CD4-positive, alpha-beta T cell (primary cell): Measurements from ENCODE around the gene TEN1. TPM values are rescaled to one million over a fixed set of nuclear protein-coding genes. Genes with fewer than 3 reads are reported as not detected.

Experiments used
- ATAC-seq: fragments of 200-7000 bp; cut with Tn5 transposase; one replicate; pipeline ENCODE4 v1.10.0; 2022; ENCODE audit warnings: mild to moderate bottlenecking; ENCODE audit not compliant: poor library complexity
- CTCF ChIA-PET: fragments of 350-600 bp; sonication (Branson Sonifier 250); formaldehyde crosslinking; loops from one replicate; lab custom pipeline; 2021; ENCODE audit warnings: antibody characterized with exemption, inconsistent platforms; lab: Charles Lee
- POLR2A ChIA-PET: fragments of 350-600 bp; sonication (Branson Sonifier 250); formaldehyde crosslinking; loops from one replicate; lab custom pipeline; 2021; ENCODE audit warnings: antibody characterized with exemption, inconsistent platforms; lab: Charles Lee
- DNase-seq, 14 experiments: peaks; one replicate each; pipeline ENCODE4 v3.0.0-alpha.2; 2013 to 2020; ENCODE audit warnings: mixed read lengths in 2 of 14
- H3K27ac ChIP-seq, 2 donors: one replicate each; pipeline versions ENCODE4 v1.5.1 to v1.7.0; 2013; ENCODE audit warnings: low read length in 2 of 2, low read depth in 1 of 2, mild to moderate bottlenecking in 1 of 2
- H3K27me3 ChIP-seq, 2 experiments: 1 replicate in 1 of 2; 2 replicates in 1 of 2; pipeline versions ENCODE4 v1.6.1 to v1.7.0; 2013; ENCODE audit warnings: low read length in 2 of 2, control low read depth in 1 of 2, mild to moderate bottlenecking in 1 of 2, moderate library complexity in 1 of 2; ENCODE audit not compliant: insufficient read depth in 2 of 2, control insufficient read depth in 1 of 2
- H3K36me3 ChIP-seq: one replicate; pipeline ENCODE4 v1.6.1; 2013; ENCODE audit warnings: low read length, control low read depth; ENCODE audit not compliant: insufficient read depth
- H3K4me1 ChIP-seq: one replicate; pipeline ENCODE4 v1.6.1; 2013; ENCODE audit warnings: low read length, control low read depth; ENCODE audit not compliant: insufficient read depth
- H3K4me3 ChIP-seq: one replicate; pipeline ENCODE4 v1.5.1; 2013; ENCODE audit warnings: mild to moderate bottlenecking, low read length, moderate library complexity
- H3K9me3 ChIP-seq, 2 experiments: 1 replicate in 1 of 2; 2 replicates in 1 of 2; pipeline versions ENCODE4 v1.6.1 to v1.7.0; 2013; ENCODE audit warnings: low read length in 2 of 2, mild to moderate bottlenecking in 2 of 2, control low read depth in 1 of 2, moderate library complexity in 1 of 2; ENCODE audit not compliant: control insufficient read depth in 1 of 2, insufficient read depth in 1 of 2
- H3K27ac Mint-ChIP-seq: one replicate; pipeline ENCODE4 v1.8.0; 2020; ENCODE audit warnings: mixed read lengths
- H3K27me3 Mint-ChIP-seq: one replicate; pipeline ENCODE4 v1.8.0; 2021; ENCODE audit warnings: mixed read lengths
- H3K36me3 Mint-ChIP-seq: one replicate; pipeline ENCODE4 v1.8.0; 2021; ENCODE audit warnings: low read depth, mixed read lengths
- H3K4me1 Mint-ChIP-seq: one replicate; pipeline ENCODE4 v1.8.0; 2021; ENCODE audit warnings: low read depth, mixed read lengths
- H3K4me3 Mint-ChIP-seq: one replicate; pipeline ENCODE4 v1.8.0; 2020; ENCODE audit warnings: mild to moderate bottlenecking, mixed read lengths
- H3K9me3 Mint-ChIP-seq: one replicate; pipeline ENCODE4 v1.8.0; 2020; ENCODE audit warnings: mixed read lengths
- CTCF ChIP-seq: fragments of 200-600 bp; IDR thresholded peaks from one replicate; pipeline ENCODE4 v1.8.0; 2022; ENCODE audit warnings: antibody characterized with exemption, mild to moderate bottlenecking
- intact Hi-C, 2 experiments: fragments of 100-400 bp; cut with DNase I in 1 of 2; cut with micrococcal nuclease in 1 of 2; formaldehyde crosslinking; loops; one replicate each; pipeline versions ENCODE4 v1.15.1 to v1.9.0; 2023 to 2025; cut with DNase I, micrococcal nuclease
- total RNA-seq, 174 experiments: library from RNA in 2 of 174; stranded (reverse) in 2 of 174; gene quantifications; one replicate each; pipeline ENCODE4 v1.2.3 and lab custom pipeline; 2021 to 2026

TEN1 gene
- total RNA-seq, 2 experiments from 2014 or later: 13.0 to 13.8 TPM

GRCh38 chr17:76007131-76007849 lies 28.2 kb downstream of the TEN1 start:
- Histone ChIP-seq H3K9me3 (no peaks in the 10 kb centered on the region), H3K4me3 (no peak overlapping the region), H3K36me3 (no peaks in the 10 kb centered on the region), H3K4me1 (no peaks in the 10 kb centered on the region), H3K27ac (no peak overlapping the region), H3K27me3 (no peaks in the 10 kb centered on the region)
- intact Hi-C loops: loop anchor here in 1 of 2 experiments (5.0 kb wide), 1 partner anchor 245 kb away; no protein-coding TSS in a partner anchor
- Mint-ChIP-seq H3K27me3 (no peaks in the 10 kb centered on the region), H3K27ac (no peak overlapping the region), H3K4me3 (no peak overlapping the region), H3K36me3 (peaks cover 4% of the 10 kb centered on the region), H3K9me3 (no peaks in the 10 kb centered on the region), H3K4me1 (no peaks in the 10 kb centered on the region)
- DNase-seq (peak in 1 of 14 experiments; percentile 29), ATAC-seq (no peak)
- TF ChIP-seq CTCF: no peak
- ChIA-PET CTCF (no interaction called here), POLR2A (no interaction called here)

- no peaks in the 10 kb centered on the region for H3K4me1 ChIP-seq
- POLR2A ChIA-PET: no interaction called here
- Mint-ChIP-seq H3K27ac (no peak overlapping the region), H3K27me3 (no peaks in the 10 kb centered on the region), H3K9me3 (no peaks in the 10 kb centered on the region), H3K4me3 (no peak overlapping the region), H3K36me3 (peaks cover 4% of the 10 kb centered on the region), H3K4me1 (no peaks in the 10 kb centered on the region)
- no peak overlapping the region for H3K4me3 ChIP-seq
- intact Hi-C loops: loop anchor here in 1 of 2 experiments (5.0 kb wide), 1 partner anchor 246 kb away; no protein-coding TSS in a partner anchor
- no peaks in the 10 kb centered on the region for H3K36me3 ChIP-seq
- ATAC-seq (no peak), DNase-seq (peak in 1 of 14 experiments; percentile 22)
- H3K9me3 ChIP-seq: no peaks in the 10 kb centered on the region
- H3K27ac ChIP-seq: no peak overlapping the region
- CTCF ChIA-PET: no interaction called here
- H3K27me3 ChIP-seq: no peaks in the 10 kb centered on the region
- TF ChIP-seq CTCF: no peak
Measured at GRCh38 chr17:76007850-76008165, 28.8 kb downstream of the TEN1 start.

DNA sequence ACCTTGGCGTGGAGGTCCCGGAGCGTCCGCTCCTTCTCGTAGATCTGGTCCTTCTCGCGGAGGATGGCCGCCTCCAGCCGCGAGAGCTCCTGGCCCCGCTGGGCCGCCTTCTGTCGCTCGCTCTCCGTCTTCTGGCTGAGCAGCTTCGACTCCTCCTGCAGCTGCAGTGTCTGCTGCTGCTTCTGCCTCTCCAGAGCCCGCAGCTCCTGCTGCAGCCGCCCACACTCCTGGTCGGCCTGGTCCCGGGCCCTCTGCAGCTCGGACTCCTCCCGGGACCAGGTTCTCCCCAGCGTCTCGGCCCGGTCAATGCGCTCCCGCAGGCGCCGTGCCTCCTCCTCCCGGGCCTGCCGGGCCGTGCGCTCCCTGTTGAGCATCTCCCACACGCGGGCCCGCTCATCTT lies 29.2 kb downstream of the TEN1 start:
- no peak overlapping the region for H3K4me3 ChIP-seq
- intact Hi-C loops: loop anchor here in 1 of 2 experiments (5.0 kb wide), 1 partner anchor 246 kb away; no protein-coding TSS in a partner anchor
- no peaks in the 10 kb centered on the region for H3K4me1 ChIP-seq
- H3K4me1 Mint-ChIP-seq: no peaks in the 10 kb centered on the region
- ChIA-PET POLR2A (no interaction called here), CTCF (interaction anchor here (1.0 kb wide), 1 partner anchor 8 kb away, joined by 3 read pairs; the partner anchor contains the start of gene CDK3)
- peaks cover 4% of the 10 kb centered on the region for H3K36me3 Mint-ChIP-seq
- ATAC-seq (no peak), DNase-seq (no peak)
- no peaks in the 10 kb centered on the region for H3K36me3 ChIP-seq
- H3K27ac Mint-ChIP-seq: no peak overlapping the region
- no peak for TF ChIP-seq CTCF
- H3K9me3 Mint-ChIP-seq: no peaks in the 10 kb centered on the region
- H3K27me3 ChIP-seq: no peaks in the 10 kb centered on the region
- no peak overlapping the region for H3K4me3 Mint-ChIP-seq
- H3K9me3 ChIP-seq: no peaks in the 10 kb centered on the region
- H3K27ac ChIP-seq: no peak overlapping the region
- no peaks in the 10 kb centered on the region for H3K27me3 Mint-ChIP-seq
